OCI-LY1 (cell line): ENCODE measurements around the gene PKNOX2.

Experiments used
- H2AFZ ChIP-seq: fragments of 200-600 bp; sonication (generic), shearing (Covaris generic); 2 replicates; pipeline ENCODE4 v1.6.0; 2014; ENCODE audit warnings: antibody characterized with exemption, mild to moderate bottlenecking, low read length
- H3F3A ChIP-seq: fragments of 200-600 bp; sonication (generic), shearing (Covaris generic); 2 replicates; pipeline ENCODE4 v1.6.0; 2014; ENCODE audit warnings: mild to moderate bottlenecking, antibody characterized with exemption, low read length, moderate library complexity; ENCODE audit not compliant: insufficient read depth
- H3K27ac ChIP-seq: fragments of 200-600 bp; sonication (generic); 2 replicates; pipeline ENCODE4 v1.5.1; 2014; ENCODE audit warnings: low read length, mixed run types, mild to moderate bottlenecking, low read depth; ENCODE audit not compliant: poor library complexity, severe bottlenecking
- H3K27me3 ChIP-seq: fragments of 200-600 bp; sonication (generic); 2 replicates; pipeline ENCODE4 v1.6.0; 2014; ENCODE audit warnings: antibody characterized with exemption, mild to moderate bottlenecking, low read length, moderate library complexity; ENCODE audit not compliant: insufficient read depth
- H3K36me3 ChIP-seq: fragments of 200-600 bp; sonication (generic); 2 replicates; pipeline ENCODE4 v1.6.1; 2014; ENCODE audit warnings: mild to moderate bottlenecking, antibody characterized with exemption, low read length, moderate library complexity, mixed read lengths; ENCODE audit not compliant: insufficient read depth
- H3K4me1 ChIP-seq: fragments of 200-600 bp; sonication (generic); 2 replicates; pipeline ENCODE4 v1.5.1; 2014; ENCODE audit warnings: mild to moderate bottlenecking, low read length, moderate library complexity; ENCODE audit not compliant: insufficient read depth, severe bottlenecking
- H3K4me2 ChIP-seq: fragments of 200-600 bp; sonication (generic), shearing (Covaris generic); 2 replicates; pipeline ENCODE4 v1.6.1; 2014; ENCODE audit warnings: low read length
- H3K4me3 ChIP-seq: fragments of 200-600 bp; sonication (generic); 2 replicates; pipeline ENCODE4 v1.5.1; 2014; ENCODE audit warnings: low read length, low read depth, mild to moderate bottlenecking, mixed read lengths; ENCODE audit not compliant: poor library complexity, severe bottlenecking
- H3K79me2 ChIP-seq: fragments of 200-600 bp; shearing (Covaris generic); 2 replicates; pipeline ENCODE4 v1.6.1; 2016; ENCODE audit warnings: mixed run types, low read length, mixed read lengths; ENCODE audit not compliant: insufficient read depth
- H3K9ac ChIP-seq: fragments of 200-600 bp; sonication (generic), shearing (Covaris generic); 2 replicates; pipeline ENCODE4 v1.6.1; 2014; ENCODE audit warnings: mild to moderate bottlenecking, low read length, mixed read lengths
- H3K9me2 ChIP-seq: fragments of 200-600 bp; sonication (generic), shearing (Covaris generic); 2 replicates; pipeline ENCODE4 v1.6.1; 2014; ENCODE audit warnings: low read depth, mild to moderate bottlenecking, low read length, mixed read lengths
- H3K9me3 ChIP-seq: fragments of 200-600 bp; shearing (Covaris generic); 2 replicates; pipeline ENCODE4 v1.6.1; 2014; ENCODE audit warnings: low read length, mixed read lengths
- H4K20me1 ChIP-seq: fragments of 200-600 bp; sonication (generic), shearing (Covaris generic); 2 replicates; pipeline ENCODE4 v1.6.0; 2016; ENCODE audit warnings: mild to moderate bottlenecking, low read length; ENCODE audit not compliant: insufficient read depth
- EZH2 ChIP-seq: fragments of 200-600 bp; sonication (generic), shearing (Covaris generic); IDR thresholded peaks from 2 replicates; pipeline ENCODE4 v1.8.0; 2017; ENCODE audit warnings: borderline replicate concordance, mixed run types, mild to moderate bottlenecking, antibody characterized with exemption, low read length, moderate library complexity, mixed read lengths
- TF ChIP-seq, protein P1 (sequence below): fragments of 200-600 bp; sonication (generic), shearing (Covaris generic); IDR thresholded peaks from 2 replicates; pipeline ENCODE4 v1.5.1; 2017; ENCODE audit warnings: mild to moderate bottlenecking, antibody characterized with exemption, low read length, moderate library complexity, mixed read lengths

Gene PKNOX2

GRCh38 chr11:125244166-125244565, 79.6 kb downstream of the PKNOX2 start:
- Histone ChIP-seq H3K79me2 (no peaks in the 10 kb centered on the region), H4K20me1 (no peaks in the 10 kb centered on the region), H3F3A (no peaks in the 10 kb centered on the region), H2AFZ (no peak overlapping the region), H3K9ac (no peak overlapping the region), H3K9me2 (no peaks in the 10 kb centered on the region), H3K27ac (no peak overlapping the region), H3K36me3 (no peaks in the 10 kb centered on the region), H3K9me3 (no peaks in the 10 kb centered on the region), H3K27me3 (no peaks in the 10 kb centered on the region), H3K4me3 (no peak overlapping the region), H3K4me1 (no peaks in the 10 kb centered on the region), H3K4me2 (no peak overlapping the region)
- no peak for TF ChIP-seq EZH2
- TF ChIP-seq, protein P1, sequence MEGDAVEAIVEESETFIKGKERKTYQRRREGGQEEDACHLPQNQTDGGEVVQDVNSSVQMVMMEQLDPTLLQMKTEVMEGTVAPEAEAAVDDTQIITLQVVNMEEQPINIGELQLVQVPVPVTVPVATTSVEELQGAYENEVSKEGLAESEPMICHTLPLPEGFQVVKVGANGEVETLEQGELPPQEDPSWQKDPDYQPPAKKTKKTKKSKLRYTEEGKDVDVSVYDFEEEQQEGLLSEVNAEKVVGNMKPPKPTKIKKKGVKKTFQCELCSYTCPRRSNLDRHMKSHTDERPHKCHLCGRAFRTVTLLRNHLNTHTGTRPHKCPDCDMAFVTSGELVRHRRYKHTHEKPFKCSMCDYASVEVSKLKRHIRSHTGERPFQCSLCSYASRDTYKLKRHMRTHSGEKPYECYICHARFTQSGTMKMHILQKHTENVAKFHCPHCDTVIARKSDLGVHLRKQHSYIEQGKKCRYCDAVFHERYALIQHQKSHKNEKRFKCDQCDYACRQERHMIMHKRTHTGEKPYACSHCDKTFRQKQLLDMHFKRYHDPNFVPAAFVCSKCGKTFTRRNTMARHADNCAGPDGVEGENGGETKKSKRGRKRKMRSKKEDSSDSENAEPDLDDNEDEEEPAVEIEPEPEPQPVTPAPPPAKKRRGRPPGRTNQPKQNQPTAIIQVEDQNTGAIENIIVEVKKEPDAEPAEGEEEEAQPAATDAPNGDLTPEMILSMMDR = no peak

- Histone ChIP-seq H3K4me3 (no peak overlapping the region), H3K4me1 (no peaks in the 10 kb centered on the region), H2AFZ (no peak overlapping the region), H3K27me3 (no peaks in the 10 kb centered on the region), H3K9me2 (no peaks in the 10 kb centered on the region), H3K36me3 (no peaks in the 10 kb centered on the region), H4K20me1 (no peaks in the 10 kb centered on the region), H3K4me2 (no peak overlapping the region), H3K9me3 (no peaks in the 10 kb centered on the region), H3K9ac (no peak overlapping the region), H3F3A (no peaks in the 10 kb centered on the region), H3K27ac (no peak overlapping the region), H3K79me2 (no peaks in the 10 kb centered on the region)
- no peak for TF ChIP-seq EZH2
- TF ChIP-seq, protein P1 = no peak
Measured at GRCh38 chr11:125245299-125245698, 80.7 kb downstream of the PKNOX2 start.

GRCh38 chr11:125247431-125247830, 82.9 kb downstream of the PKNOX2 start:
- H3K9me3 ChIP-seq = no peaks in the 10 kb centered on the region

More at GRCh38 chr11:125247431-125247830, 82.9 kb downstream of the PKNOX2 start:
- TF ChIP-seq, protein P1 = no peak
- no peak for TF ChIP-seq EZH2
- no peak overlapping the region for H3K9ac ChIP-seq
- H3K4me1 ChIP-seq = no peaks in the 10 kb centered on the region
- H4K20me1 ChIP-seq = no peaks in the 10 kb centered on the region
- H3K36me3 ChIP-seq = no peaks in the 10 kb centered on the region
- H3K4me3 ChIP-seq = no peak overlapping the region
- H3K79me2 ChIP-seq = no peaks in the 10 kb centered on the region
- no peak overlapping the region for H2AFZ ChIP-seq
- no peak overlapping the region for H3K27ac ChIP-seq
- no peak overlapping the region for H3K4me2 ChIP-seq
- no peaks in the 10 kb centered on the region for H3F3A ChIP-seq
- no peaks in the 10 kb centered on the region for H3K9me2 ChIP-seq
- no peaks in the 10 kb centered on the region for H3K27me3 ChIP-seq
